Aorta (tissue), 5 donors: ENCODE data around the gene ZNF70. TPM values are rescaled to one million over a fixed set of nuclear protein-coding genes. Genes with fewer than 3 reads are reported as not detected.

Source experiments
- ATAC-seq: fragments of 200-7000 bp; cut with Tn5 transposase; one replicate; pipeline ENCODE4 v1.9.1; 2022; ENCODE audit warnings: moderate library complexity; ENCODE audit not compliant: low FRiP score
- DNase-seq, 2 donors: peaks; one replicate each; pipeline ENCODE4 v3.0.0-alpha.2; 2020
- H3K27ac ChIP-seq, 2 donors: one replicate each; pipeline ENCODE4 v1.5.1; 2013; ENCODE audit warnings: low read length in 2 of 2, mild to moderate bottlenecking in 2 of 2, moderate library complexity in 2 of 2, control low read depth in 1 of 2, inconsistent platforms in 1 of 2, low read depth in 1 of 2
- H3K27me3 ChIP-seq, 2 donors: one replicate each; pipeline ENCODE4 v1.6.1; 2013; ENCODE audit warnings: control low read depth in 1 of 2, low read length in 1 of 2, mild to moderate bottlenecking in 1 of 2, moderate library complexity in 1 of 2; ENCODE audit not compliant: insufficient read depth in 2 of 2, control insufficient read depth in 1 of 2
- H3K36me3 ChIP-seq, 2 donors: one replicate each; pipeline ENCODE4 v1.6.1; 2013; ENCODE audit warnings: control low read depth in 1 of 2, low read length in 1 of 2, mild to moderate bottlenecking in 1 of 2; ENCODE audit not compliant: insufficient read depth in 2 of 2, control insufficient read depth in 1 of 2
- H3K4me1 ChIP-seq, 2 donors: one replicate each; pipeline ENCODE4 v1.6.1; 2013; ENCODE audit warnings: low read length in 2 of 2, control low read depth in 1 of 2, mild to moderate bottlenecking in 1 of 2, moderate library complexity in 1 of 2; ENCODE audit not compliant: insufficient read depth in 2 of 2, control insufficient read depth in 1 of 2
- H3K4me3 ChIP-seq, 2 donors: one replicate each; pipeline ENCODE4 v1.5.1; 2013; ENCODE audit warnings: low read length in 2 of 2, control low read depth in 1 of 2, mild to moderate bottlenecking in 1 of 2
- H3K9me3 ChIP-seq: one replicate; pipeline ENCODE4 v1.6.1; 2013; ENCODE audit warnings: mild to moderate bottlenecking, low read length; ENCODE audit not compliant: control insufficient read depth
- WGBS, 2 donors: extraction: QIAGEN DNeasy Blood & Tissue Kit; methylation state at CpG; one replicate each; pipeline ENCODE4 v1.1.7; 2013; 5-methylcytosine and 5-hydroxymethylcytosine counted together
- intact Hi-C, 2 donors: fragments of 100-400 bp; cut with DNase I; formaldehyde crosslinking; loops; one replicate each; pipeline versions ENCODE4 v1.14.2 to v1.15.0; 2022
- polyA plus RNA-seq, 2 donors: library from polyadenylated mRNA; stranded (reverse); fragments of 200-250 nt; gene quantifications; one replicate each; pipeline ENCODE4 v1.2.3, GENCODE V29; 2013
- total RNA-seq, 2 donors: library from RNA; stranded (reverse); fragmentation: NEBNext Ultra II Directional; extraction: Animal tissue kit (Norgen Biotek cat#: 25700); gene quantifications; one replicate each; pipeline ENCODE4 v1.2.1, GENCODE V29; 2021
- donor health status: healthy with polysubstance abuse.
- donor health status: Bipolar disorder and iron deficiency.
- donor health status: DM: no; HTN: no; CAD: no.
- donor health status: DM: no; HTN: no; CAD: no.
- donor health status: DM: yes; HTN: yes; CAD: no.

Gene ZNF70
- total and polyA plus RNA-seq, 4 donors, result 1.4 to 14.0 (median 6.7) TPM

GRCh38 chr22:23787600-23787896 lies 36.6 kb upstream of the ZNF70 start:
- intact Hi-C loops, result loop anchor here in 1 of 2 donors (2.0 kb wide), 2 partner anchors 19 to 51 kb away; partner anchors contain the start of gene DERL3
- Histone ChIP-seq H3K36me3 (no peaks in the 10 kb centered on the region), H3K27ac (no peak overlapping the region), H3K27me3 (no peaks in the 10 kb centered on the region), H3K9me3 (no peaks in the 10 kb centered on the region), H3K4me1 (no peaks in the 10 kb centered on the region), H3K4me3 (peak overlapping the region; percentile 64 to 82)
- WGBS, 2 donors, result 0 to 1% methylated on average over 5 of the region's 5 CpGs
- DNase-seq (no peak), ATAC-seq (no peak)

DNA sequence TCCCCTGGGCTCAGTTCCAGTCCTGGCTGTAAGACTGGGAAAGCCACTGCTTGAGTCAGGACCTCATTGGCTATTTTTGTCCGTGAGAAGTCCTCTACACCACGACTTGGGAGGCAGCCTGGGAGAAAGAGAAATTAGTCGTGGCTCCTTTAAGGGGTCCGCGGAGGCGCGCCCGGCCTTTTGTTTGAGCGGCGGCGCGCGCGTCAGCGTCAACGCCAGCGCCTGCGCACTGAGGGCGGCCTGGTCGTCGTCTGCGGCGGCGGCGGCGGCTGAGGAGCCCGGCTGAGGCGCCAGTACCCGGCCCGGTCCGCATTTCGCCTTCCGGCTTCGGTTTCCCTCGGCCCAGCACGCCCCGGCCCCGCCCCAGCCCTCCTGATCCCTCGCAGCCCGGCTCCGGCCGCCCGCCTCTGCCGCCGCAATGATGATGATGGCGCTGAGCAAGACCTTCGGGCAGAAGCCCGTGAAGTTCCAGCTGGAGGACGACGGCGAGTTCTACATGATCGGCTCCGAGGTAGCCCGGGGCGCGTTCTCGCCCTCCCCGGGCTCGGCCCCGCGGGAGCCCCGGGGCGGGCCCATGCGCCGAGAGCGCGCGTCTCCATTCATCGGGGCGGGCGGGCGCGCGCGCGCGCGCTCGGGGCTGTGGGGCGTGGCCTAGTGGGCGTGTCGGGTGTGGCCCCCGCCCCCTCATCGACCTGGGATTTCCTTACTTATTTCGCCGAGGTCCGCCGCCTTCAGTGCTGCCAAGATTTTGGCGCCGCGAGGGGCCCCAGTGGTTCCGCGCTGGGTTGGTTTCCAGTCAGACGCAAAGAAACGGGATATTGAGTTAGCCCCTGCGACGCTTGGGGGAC lies 36.1 kb upstream of the ZNF70 start, which contains the start of gene SMARCB1:
TSS of gene SMARCB1 (plus strand) at position 215 of the 848 bp plus-strand sequence. CDS start at position 419, 204 bp downstream.
- DNase-seq (peak; percentile 95 to 97), ATAC-seq (peak; percentile 95)
- H3K4me1 ChIP-seq, result no peaks in the 10 kb centered on the region
- peak within 1 kb of the TSS; percentile 47 to 87 for H3K27ac ChIP-seq
- intact Hi-C loops, result loop anchor here in 1 of 2 donors (1.0 to 2.0 kb wide), 3 partner anchors 18 to 52 kb away; partner anchors contain the start of gene DERL3
- H3K27me3 ChIP-seq, result no peaks in the 10 kb centered on the region
- no peaks in the 10 kb centered on the region for H3K9me3 ChIP-seq
- WGBS, 2 donors, result 0% methylated on average over 76 to 97 of the region's 97 CpGs
- peak within 1 kb of the TSS; percentile 64 to 82 for H3K4me3 ChIP-seq
- H3K36me3 ChIP-seq, result no peaks in the 10 kb centered on the region

DNA sequence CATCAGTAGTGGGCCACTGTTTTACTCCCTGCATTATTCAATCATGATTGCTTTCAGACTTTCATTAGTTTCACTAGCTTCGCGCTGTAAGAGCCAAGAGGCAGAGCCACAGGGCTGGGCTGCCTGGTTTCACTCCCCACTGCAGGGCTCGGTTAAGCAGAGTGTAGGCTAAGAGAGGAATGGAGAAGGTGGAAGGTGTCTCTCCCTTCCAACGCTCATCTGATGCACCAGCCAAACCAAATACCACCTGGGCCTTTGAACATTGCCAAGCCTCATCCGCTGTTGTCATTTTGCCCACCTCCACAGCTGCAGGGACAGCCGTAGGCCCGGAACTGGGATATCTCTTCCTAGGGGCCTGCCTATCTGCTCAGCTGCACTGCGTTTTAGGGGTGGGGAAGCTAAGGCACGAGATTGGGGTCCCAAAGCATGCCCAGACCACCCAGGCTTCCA lies 35.4 kb upstream of the ZNF70 start:
- no peaks in the 10 kb centered on the region for H3K36me3 ChIP-seq
- H3K9me3 ChIP-seq, result no peaks in the 10 kb centered on the region
- peak overlapping the region in 1 of 2 donors; percentile 68 for H3K27ac ChIP-seq
- ATAC-seq (peak; percentile 16), DNase-seq (no peak)
- H3K27me3 ChIP-seq, result no peaks in the 10 kb centered on the region
- WGBS, 2 donors, result 9 to 13% methylated on average over 9 of the region's 9 CpGs
- intact Hi-C loops, result loop anchor here in 1 of 2 donors (1.0 to 2.0 kb wide), 3 partner anchors 17 to 53 kb away; partner anchors contain the start of gene DERL3
- H3K4me3 ChIP-seq, result no peak overlapping the region
- no peaks in the 10 kb centered on the region for H3K4me1 ChIP-seq

GRCh38 chr22:23784215-23784732 lies 33.4 kb upstream of the ZNF70 start:
- no peaks in the 10 kb centered on the region for H3K36me3 ChIP-seq
- no peak overlapping the region for H3K4me3 ChIP-seq
- ATAC-seq (no peak), DNase-seq (no peak)
- intact Hi-C loops, result no loop called here
- H3K27ac ChIP-seq, result no peak overlapping the region
- H3K4me1 ChIP-seq, result no peaks in the 10 kb centered on the region
- no peaks in the 10 kb centered on the region for H3K27me3 ChIP-seq
- no peaks in the 10 kb centered on the region for H3K9me3 ChIP-seq
- WGBS, 2 donors, result 82 to 87% methylated on average over 8 of the region's 8 CpGs

- Histone ChIP-seq H3K36me3 (no peaks in the 10 kb centered on the region), H3K4me1 (no peaks in the 10 kb centered on the region), H3K4me3 (no peak overlapping the region), H3K9me3 (no peaks in the 10 kb centered on the region), H3K27me3 (no peaks in the 10 kb centered on the region), H3K27ac (no peak overlapping the region)
- intact Hi-C loops, result no loop called here
- 85 to 91% methylated on average over 15 of the region's 15 CpGs for WGBS, 2 donors
- DNase-seq, result no peak
- no peak for ATAC-seq
Measured at GRCh38 chr22:23783265-23784150, 32.6 kb upstream of the ZNF70 start.

- 95 to 100% methylated on average over 1 of the region's 1 CpG for WGBS, 2 donors
- no peaks in the 10 kb centered on the region for H3K36me3 ChIP-seq
- ATAC-seq, result no peak
- no peaks in the 10 kb centered on the region for H3K9me3 ChIP-seq
- DNase-seq, result no peak
- no peak overlapping the region for H3K4me3 ChIP-seq
- H3K4me1 ChIP-seq, result no peaks in the 10 kb centered on the region
- no peak overlapping the region for H3K27ac ChIP-seq
- intact Hi-C loops, result no loop called here
- H3K27me3 ChIP-seq, result no peaks in the 10 kb centered on the region
Measured at GRCh38 chr22:23782703-23783102, 31.8 kb upstream of the ZNF70 start.

GRCh38 chr22:23782252-23782651 lies 31.3 kb upstream of the ZNF70 start:
- Histone ChIP-seq H3K36me3 (no peaks in the 10 kb centered on the region), H3K27ac (no peak overlapping the region), H3K4me1 (no peaks in the 10 kb centered on the region), H3K27me3 (no peaks in the 10 kb centered on the region), H3K4me3 (no peak overlapping the region), H3K9me3 (no peaks in the 10 kb centered on the region)
- intact Hi-C loops, result no loop called here
- ATAC-seq, result no peak
- WGBS, 2 donors, result 96 to 98% methylated on average over 16 of the region's 16 CpGs
- DNase-seq, result no peak

- Histone ChIP-seq H3K36me3 (no peaks in the 10 kb centered on the region), H3K27ac (no peak overlapping the region), H3K27me3 (no peaks in the 10 kb centered on the region), H3K4me3 (no peak overlapping the region), H3K4me1 (no peaks in the 10 kb centered on the region), H3K9me3 (no peaks in the 10 kb centered on the region)
- intact Hi-C loops, result no loop called here
- no peak for DNase-seq
- no peak for ATAC-seq
- WGBS, 2 donors, result 87 to 89% methylated on average over 14 of the region's 14 CpGs
Measured at GRCh38 chr22:23781511-23782183, 30.7 kb upstream of the ZNF70 start.
